Testis (tissue), 3 donors: ENCODE data around the gene PTPRG. TPM values are rescaled to one million over a fixed set of nuclear protein-coding genes. Genes with fewer than 3 reads are reported as not detected.

ENCODE experiments used
- DNase-seq: peaks from one replicate; pipeline ENCODE4 v3.0.0-alpha.2; 2019
- H3K27ac ChIP-seq, 2 donors: fragments of 200-600 bp; sonication (generic); one replicate each; pipeline ENCODE4 v1.5.1; 2019
- H3K27me3 ChIP-seq: fragments of 200-600 bp; sonication (generic); one replicate; pipeline ENCODE4 v1.5.1; 2019
- H3K36me3 ChIP-seq: fragments of 200-600 bp; sonication (generic); one replicate; pipeline ENCODE4 v1.5.1; 2017; ENCODE audit warnings: low read depth; ENCODE audit errors: missing control alignments
- H3K4me1 ChIP-seq: fragments of 200-600 bp; sonication (generic); one replicate; pipeline ENCODE4 v1.5.1; 2019
- H3K4me3 ChIP-seq, 2 donors: fragments of 200-600 bp; sonication (generic); one replicate each; pipeline ENCODE4 v1.5.1; 2017 to 2019
- H3K9me3 ChIP-seq: fragments of 200-600 bp; sonication (generic); one replicate; pipeline ENCODE4 v1.5.1; 2017
- POLR2A ChIP-seq: fragments of 450-650 bp; IDR thresholded peaks from one replicate; pipeline ENCODE4 v1.6.1; 2017; ENCODE audit warnings: antibody characterized with exemption, mild to moderate bottlenecking, moderate library complexity
- WGBS, 2 donors: methylation state at CpG; one replicate each; pipeline ENCODE4 v1.1.5; 2018; 5-methylcytosine and 5-hydroxymethylcytosine counted together
- intact Hi-C: fragments of 100-400 bp; cut with DNase I; formaldehyde crosslinking; loops from one replicate; pipeline ENCODE4 v1.15.1; 2023; ENCODE audit warnings: low total_unique reads
- polyA plus RNA-seq: library from polyadenylated mRNA; stranded (reverse); fragments of 350-450 nt; fragmentation: Illumina TruSeq; extraction: RNeasy Lipid Tissue Mini Kit (QIAGEN cat#74804); gene quantifications from one replicate; pipeline ENCODE4 v1.2.3, GENCODE V29; 2014; ENCODE audit warnings: low read depth, low replicate concordance; ENCODE audit not compliant: insufficient read depth
- total RNA-seq, 2 donors: library from RNA; depleted of rRNA; stranded (reverse); fragments of >200 nt; gene quantifications; one replicate each; pipeline ENCODE4 v1.2.3, GENCODE V29; 2016
- TF ChIP-seq, protein P1 (sequence below), 3 experiments: fragments of 450-650 bp in 2 of 3; fragments of 200-600 bp in 1 of 3; sonication (generic) in 1 of 3; IDR thresholded peaks; one replicate each; pipeline ENCODE4 v1.5.1; 2016 to 2019; ENCODE audit warnings: antibody characterized with exemption in 3 of 3, mild to moderate bottlenecking in 2 of 3, moderate library complexity in 1 of 3

The PTPRG gene
- total and polyA plus RNA-seq, 3 donors from 2014 or later, result 26.3 to 107 (median 75.4) TPM

DNA sequence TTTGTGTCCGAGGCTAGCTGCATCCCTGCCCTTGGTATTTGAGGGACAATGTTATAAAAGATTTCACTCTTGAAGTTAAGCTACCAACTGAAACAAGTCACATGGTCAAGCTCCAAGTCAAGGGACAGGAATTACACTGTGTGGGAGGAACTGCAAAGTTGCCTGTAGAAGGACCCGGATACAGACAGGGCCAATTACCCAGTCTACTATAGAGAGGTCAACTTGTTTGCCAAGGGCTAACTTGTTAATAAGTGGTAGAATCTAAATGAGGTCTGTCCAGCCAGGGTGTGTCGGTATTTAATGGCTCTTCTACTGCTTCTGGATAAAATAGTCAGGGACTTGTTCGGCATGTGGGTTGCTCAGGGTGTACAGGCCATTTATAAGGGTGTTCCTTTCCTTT is 55.7 kb downstream of the PTPRG start:
- Histone ChIP-seq H3K36me3 (no peaks in the 10 kb centered on the region), H3K4me3 (no peak overlapping the region), H3K4me1 (peaks cover 22% of the 10 kb centered on the region), H3K27me3 (no peaks in the 10 kb centered on the region), H3K9me3 (no peaks in the 10 kb centered on the region), H3K27ac (peak overlapping the region in 1 of 2 donors; percentile 73)
- DNase-seq, result no peak
- intact Hi-C loops, result no loop called here
- no peak for TF ChIP-seq POLR2A
- TF ChIP-seq, protein P1, sequence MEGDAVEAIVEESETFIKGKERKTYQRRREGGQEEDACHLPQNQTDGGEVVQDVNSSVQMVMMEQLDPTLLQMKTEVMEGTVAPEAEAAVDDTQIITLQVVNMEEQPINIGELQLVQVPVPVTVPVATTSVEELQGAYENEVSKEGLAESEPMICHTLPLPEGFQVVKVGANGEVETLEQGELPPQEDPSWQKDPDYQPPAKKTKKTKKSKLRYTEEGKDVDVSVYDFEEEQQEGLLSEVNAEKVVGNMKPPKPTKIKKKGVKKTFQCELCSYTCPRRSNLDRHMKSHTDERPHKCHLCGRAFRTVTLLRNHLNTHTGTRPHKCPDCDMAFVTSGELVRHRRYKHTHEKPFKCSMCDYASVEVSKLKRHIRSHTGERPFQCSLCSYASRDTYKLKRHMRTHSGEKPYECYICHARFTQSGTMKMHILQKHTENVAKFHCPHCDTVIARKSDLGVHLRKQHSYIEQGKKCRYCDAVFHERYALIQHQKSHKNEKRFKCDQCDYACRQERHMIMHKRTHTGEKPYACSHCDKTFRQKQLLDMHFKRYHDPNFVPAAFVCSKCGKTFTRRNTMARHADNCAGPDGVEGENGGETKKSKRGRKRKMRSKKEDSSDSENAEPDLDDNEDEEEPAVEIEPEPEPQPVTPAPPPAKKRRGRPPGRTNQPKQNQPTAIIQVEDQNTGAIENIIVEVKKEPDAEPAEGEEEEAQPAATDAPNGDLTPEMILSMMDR (IDR thresholded peaks at IDR 0.05), result no peak
- WGBS, 2 donors, result 36 to 55% methylated on average over 4 of the region's 4 CpGs

DNA sequence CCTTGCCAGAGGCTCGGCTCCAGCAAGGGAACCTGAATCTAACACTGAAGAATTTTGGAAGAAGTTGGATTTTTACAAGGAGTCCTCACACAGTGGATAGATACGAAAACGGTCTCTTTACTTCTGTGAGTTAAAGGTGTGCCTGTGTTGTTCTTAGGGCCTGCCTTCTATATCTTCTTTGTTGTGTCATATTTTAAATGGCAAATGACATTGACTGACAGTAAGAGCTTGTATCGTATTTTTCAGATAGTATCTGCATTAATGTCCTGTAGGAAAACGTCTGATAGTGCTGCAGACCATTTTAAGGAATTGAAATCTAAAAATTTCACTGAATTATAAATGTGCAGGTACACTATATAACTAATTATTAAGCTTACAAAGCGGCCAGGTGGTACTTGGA is 56.3 kb downstream of the PTPRG start:
- WGBS, 2 donors, result 46 to 65% methylated on average over 6 of the region's 6 CpGs
- Histone ChIP-seq H3K4me3 (no peak overlapping the region), H3K27ac (peak overlapping the region in 1 of 2 donors; percentile 73), H3K27me3 (no peaks in the 10 kb centered on the region), H3K36me3 (no peaks in the 10 kb centered on the region), H3K4me1 (peaks cover 18% of the 10 kb centered on the region), H3K9me3 (no peaks in the 10 kb centered on the region)
- no peak for DNase-seq
- intact Hi-C loops, result no loop called here
- TF ChIP-seq, protein P1 (IDR thresholded peaks at IDR 0.05), result no peak
- no peak for TF ChIP-seq POLR2A

DNA sequence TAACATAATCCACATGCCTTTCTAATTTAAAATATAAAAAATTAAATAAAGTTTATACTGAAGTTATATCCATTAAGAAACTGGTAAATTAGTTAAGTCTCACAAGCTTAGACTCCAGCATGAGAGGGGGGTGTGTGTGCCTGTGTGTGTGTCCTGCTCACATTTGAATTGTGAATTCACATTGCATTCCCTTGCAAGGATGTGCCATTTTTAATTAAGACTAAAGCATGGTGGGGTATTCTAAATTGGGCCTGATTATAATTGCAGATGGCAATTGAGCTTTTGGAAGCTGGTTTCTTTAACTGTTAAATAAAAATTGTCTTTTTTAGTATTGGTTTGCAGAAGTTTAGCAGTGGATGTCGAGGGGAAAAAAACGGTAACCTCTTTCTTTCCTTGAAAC is 56.9 kb downstream of the PTPRG start:
- WGBS, 2 donors, result 91 to 97% methylated on average over 2 of the region's 2 CpGs
- Histone ChIP-seq H3K9me3 (no peaks in the 10 kb centered on the region), H3K36me3 (no peaks in the 10 kb centered on the region), H3K27ac (peak overlapping the region in 1 of 2 donors; percentile 73), H3K4me1 (peaks cover 18% of the 10 kb centered on the region), H3K27me3 (no peaks in the 10 kb centered on the region), H3K4me3 (no peak overlapping the region)
- TF ChIP-seq, protein P1 (IDR thresholded peaks at IDR 0.05), result no peak
- TF ChIP-seq POLR2A, result no peak
- intact Hi-C loops, result no loop called here
- no peak for DNase-seq

- Histone ChIP-seq H3K27me3 (no peaks in the 10 kb centered on the region), H3K27ac (no peak overlapping the region), H3K4me3 (no peak overlapping the region), H3K36me3 (no peaks in the 10 kb centered on the region), H3K4me1 (peaks cover 18% of the 10 kb centered on the region), H3K9me3 (no peaks in the 10 kb centered on the region)
- TF ChIP-seq, protein P1 (IDR thresholded peaks at IDR 0.05), result no peak
- TF ChIP-seq POLR2A, result no peak
- WGBS, 2 donors, result 85 to 93% methylated on average over 6 of the region's 6 CpGs
- no peak for DNase-seq
- intact Hi-C loops, result no loop called here
Measured at GRCh38 chr3:61618871-61619270, 57.5 kb downstream of the PTPRG start.

- Histone ChIP-seq H3K9me3 (no peaks in the 10 kb centered on the region), H3K4me3 (no peak overlapping the region), H3K27me3 (no peaks in the 10 kb centered on the region), H3K4me1 (peaks cover 18% of the 10 kb centered on the region), H3K27ac (no peak overlapping the region), H3K36me3 (no peaks in the 10 kb centered on the region)
- intact Hi-C loops, result no loop called here
- WGBS, 2 donors, result 75 to 91% methylated on average over 5 of the region's 5 CpGs
- TF ChIP-seq, protein P1 (IDR thresholded peaks at IDR 0.05), result no peak
- no peak for TF ChIP-seq POLR2A
- no peak for DNase-seq
Measured at GRCh38 chr3:61620073-61620472, 58.7 kb downstream of the PTPRG start.
